ELF-1 (cell line): Measurements from ENCODE around the gene UAP1.

Experiments used
- DNase-seq: peaks from one replicate; pipeline ENCODE4 v3.0.0-alpha.2; 2016; ENCODE audit warnings: low read depth, low spot score

UAP1 gene

GRCh38 chr1:162561616-162562469 lies at the start of gene UAP1:
Gene UAP1 (plus strand): TSS chr1:162561722. CDS start chr1:162566069, 4,347 bp downstream.
- DNase-seq = no peak

GRCh38 chr1:162527314-162527713 lies 34.2 kb upstream of the UAP1 start:
- no peak for DNase-seq

GRCh38 chr1:162530307-162530987 lies 31.1 kb upstream of the UAP1 start:
- peak; percentile 70 for DNase-seq

- DNase-seq = no peak
Observed at GRCh38 chr1:162530988-162531319, 30.6 kb upstream of the UAP1 start.

- no peak for DNase-seq
Observed at GRCh38 chr1:162535501-162535900, 26.0 kb upstream of the UAP1 start.

- no peak for DNase-seq
Observed at GRCh38 chr1:162536511-162536910, 25.0 kb upstream of the UAP1 start.

GRCh38 chr1:162537216-162537615 lies 24.3 kb upstream of the UAP1 start:
- DNase-seq = no peak

GRCh38 chr1:162538815-162539431 lies 22.6 kb upstream of the UAP1 start:
- DNase-seq = no peak

- no peak for DNase-seq
Observed at GRCh38 chr1:162541619-162542141, 19.8 kb upstream of the UAP1 start.

GRCh38 chr1:162543228-162543627 lies 18.3 kb upstream of the UAP1 start:
- no peak for DNase-seq

- DNase-seq = no peak
Observed at GRCh38 chr1:162548170-162548569, 13.4 kb upstream of the UAP1 start.

GRCh38 chr1:162549001-162549400 lies 12.5 kb upstream of the UAP1 start:
- DNase-seq = no peak

GRCh38 chr1:162550925-162551324 lies 10.6 kb upstream of the UAP1 start:
- no peak for DNase-seq

GRCh38 chr1:162551969-162552683 lies 9.4 kb upstream of the UAP1 start:
- DNase-seq = no peak

GRCh38 chr1:162552684-162553252 lies 8.8 kb upstream of the UAP1 start:
- peak; percentile 27 for DNase-seq

GRCh38 chr1:162554258-162554657 lies 7.3 kb upstream of the UAP1 start:
- DNase-seq = no peak

GRCh38 chr1:162557536-162557935 lies 4.0 kb upstream of the UAP1 start:
- DNase-seq = no peak

GRCh38 chr1:162560303-162561036 lies 1.1 kb upstream of the UAP1 start:
- no peak for DNase-seq

- DNase-seq = peak; percentile 97
Observed at GRCh38 chr1:162561037-162561615, 396 bp upstream of the UAP1 start.

- DNase-seq = no peak
Observed at GRCh38 chr1:162562470-162562828, 927 bp downstream of the UAP1 start.
